ENCODE data around the gene HLA-DQA1. TPM values are rescaled to one million over a fixed set of nuclear protein-coding genes. Genes with fewer than 3 reads are reported as not detected.

Gene HLA-DQA1
- total and polyA plus RNA-seq, 10 of the 15 experiments (the other 5 are each of a cell fraction or from before 2014, with no cell fraction given), result 289 to 1,769 (median 460) TPM

GRCh38 chr6:32668226-32668747 is 31.1 kb downstream of the HLA-DQA1 start (continued):
- TF ChIP-seq CUX1 (IDR thresholded peaks at IDR 0.05; ENCODE audit: insufficient replicate concordance, low read depth, low read length), result no peak
- TF ChIP-seq PBX3 (IDR thresholded peaks at IDR 0.05; ENCODE audit: insufficient replicate concordance, low read depth, low read length), result no peak
- TF ChIP-seq SIX5 (IDR thresholded peaks at IDR 0.05; ENCODE audit: low read depth, low read length, severe bottlenecking), result no peak
- no peak for TF ChIP-seq NR2C2 (IDR thresholded peaks at IDR 0.05; ENCODE audit: borderline replicate concordance, control insufficient read depth, insufficient read length, low read depth)
- TF ChIP-seq IRF4 (IDR thresholded peaks at IDR 0.05; ENCODE audit: low read depth, low read length), result no peak
- TF ChIP-seq ETV6 (conservative IDR thresholded peaks at IDR 0.05 in 1 of 2, IDR thresholded peaks at IDR 0.05 in 1 of 2; ENCODE audit: borderline replicate concordance in 1 of 2, low read depth in 1 of 2), result no peak
- TF ChIP-seq SMC3 (IDR thresholded peaks at IDR 0.05; ENCODE audit: borderline replicate concordance, low read length), result no peak
- TF ChIP-seq TAF1 (IDR thresholded peaks at IDR 0.05; ENCODE audit: borderline replicate concordance, low read depth, low read length), result peak; percentile 68
- TF ChIP-seq SREBF2 (IDR thresholded peaks at IDR 0.05; ENCODE audit: low read length), result no peak
- TF ChIP-seq STAT3 (IDR thresholded peaks at IDR 0.05; ENCODE audit: low read depth, low read length), result no peak
- 0 out of 2 replicates have a peak, but pooled peaks have one; percentile 7 for TF ChIP-seq SPI1 (IDR thresholded peaks at IDR 0.05; ENCODE audit: borderline replicate concordance, insufficient read depth, low read depth, low read length)
- TF ChIP-seq SMAD1 (IDR thresholded peaks at IDR 0.05; ENCODE audit: low read depth, partially characterized antibody), result peak; percentile 87
- TF ChIP-seq BCL3 (IDR thresholded peaks at IDR 0.05; ENCODE audit: borderline replicate concordance, insufficient read depth, low read depth, low read length, poor library complexity, severe bottlenecking), result no peak
- no peak for TF ChIP-seq ZBTB11 (CRISPR knock-in tag; IDR thresholded peaks at IDR 0.05)
- no peak for TF ChIP-seq HCFC1 (IDR thresholded peaks at IDR 0.05; ENCODE audit: low read length)
- TF ChIP-seq BHLHE40 (IDR thresholded peaks at IDR 0.05; ENCODE audit: borderline replicate concordance in 1 of 2, low read depth in 2 of 2, low read length in 1 of 2), result peak; percentile 68 to 69; a peak in 2 of 4 replicates
- TF ChIP-seq HDGF (IDR thresholded peaks at IDR 0.05), result no peak; the same call in 1 of the 2 replicates
